SK-N-SH (cell line): Measurements from ENCODE around the gene KRT80. TPM values are rescaled to one million over a fixed set of nuclear protein-coding genes. Genes with fewer than 3 reads are reported as not detected.

ENCODE experiments used
- CTCF ChIA-PET: fragments of 300-600, 350-600 bp; formaldehyde crosslinking; extraction: SDS; loops from one replicate; lab custom pipeline; 2021; lab: Yijun Ruan, JAX
- POLR2A ChIA-PET: fragments of 350-600 bp; sonication (Branson Sonifier 250); formaldehyde crosslinking; extraction: SDS; loops from one replicate; lab custom pipeline; 2020; ENCODE audit warnings: antibody characterized with exemption, inconsistent platforms; lab: Yijun Ruan, JAX
- DNase-seq: peaks from one replicate; pipeline ENCODE4 v3.0.0; 2012
- H2AFZ ChIP-seq: fragments of 200-600 bp; sonication (generic); 2 replicates; pipeline ENCODE4 v1.8.1; 2016; ENCODE audit warnings: antibody characterized with exemption, mild to moderate bottlenecking, low read depth
- H3F3A ChIP-seq: fragments of 200-600 bp; sonication (generic); replicated peaks from 2 replicates; pipeline ENCODE3; 2016; ENCODE audit warnings: antibody characterized with exemption, mild to moderate bottlenecking; ENCODE audit not compliant: insufficient read depth
- H3K27ac ChIP-seq, 2 experiments: fragments of 200-500 bp in 1 of 2; fragments of 200-600 bp in 1 of 2; sonication (Bioruptor generic) in 1 of 2; sonication (generic), shearing (Covaris generic) in 1 of 2; 2 replicates each; pipeline versions ENCODE4 v1.5.1 to v1.6.1; 2014 to 2016; ENCODE audit warnings: low read depth in 2 of 2, inconsistent platforms in 1 of 2, low read length in 1 of 2, mild to moderate bottlenecking in 1 of 2, mixed read lengths in 1 of 2
- H3K27me3 ChIP-seq: fragments of 200-600 bp; sonication (generic), shearing (Covaris generic); 2 replicates; pipeline ENCODE4 v1.6.1; 2016; ENCODE audit warnings: mixed run types; ENCODE audit not compliant: insufficient read depth
- H3K36me3 ChIP-seq, 2 experiments: fragments of 200-500 bp in 1 of 2; fragments of 200-600 bp in 1 of 2; sonication (Bioruptor generic) in 1 of 2; sonication (generic) in 1 of 2; replicated peaks in 1 of 2; 2 replicates each; pipeline versions ENCODE3 to v1.5.1; 2014 to 2016; ENCODE audit warnings: low read length in 1 of 2, mild to moderate bottlenecking in 1 of 2; ENCODE audit not compliant: insufficient read depth in 2 of 2, control insufficient read depth in 1 of 2
- H3K4me1 ChIP-seq, 2 experiments: fragments of 200-500 bp in 1 of 2; fragments of 200-600 bp in 1 of 2; sonication (Bioruptor generic) in 1 of 2; sonication (generic), shearing (Covaris generic) in 1 of 2; 2 replicates each; pipeline versions ENCODE4 v1.5.1 to v1.6.1; 2014 to 2016; ENCODE audit warnings: low read depth in 1 of 2, low read length in 1 of 2, mixed run types in 1 of 2; ENCODE audit not compliant: insufficient read depth in 2 of 2, control insufficient read depth in 1 of 2
- H3K4me2 ChIP-seq: fragments of 200-600 bp; sonication (generic), shearing (Covaris generic); 2 replicates; pipeline ENCODE4 v1.6.1; 2017; ENCODE audit warnings: mixed run types
- H3K4me3 ChIP-seq, 2 experiments: fragments of 200-500 bp in 1 of 2; fragments of 200-600 bp in 1 of 2; sonication (Bioruptor generic) in 1 of 2; sonication (generic), shearing (Covaris generic) in 1 of 2; 2 replicates each; pipeline versions ENCODE4 v1.5.1 to v1.8.1; 2014 to 2016; ENCODE audit warnings: low read depth in 2 of 2, inconsistent platforms in 1 of 2, low read length in 1 of 2, mild to moderate bottlenecking in 1 of 2, mixed read lengths in 1 of 2, moderate library complexity in 1 of 2
- H3K79me2 ChIP-seq: fragments of 200-600 bp; sonication (generic); 2 replicates; pipeline ENCODE4 v1.8.1; 2017; ENCODE audit warnings: mild to moderate bottlenecking; ENCODE audit not compliant: insufficient read depth
- H3K9ac ChIP-seq: fragments of 200-600 bp; sonication (generic); 2 replicates; pipeline ENCODE4 v1.6.1; 2017; ENCODE audit warnings: mixed run types
- H3K9me2 ChIP-seq: fragments of 200-600 bp; sonication (generic); 2 replicates; pipeline ENCODE4 v1.6.1; 2017; ENCODE audit warnings: mixed run types
- H3K9me3 ChIP-seq: fragments of 200-600 bp; sonication (generic); 2 replicates; pipeline ENCODE4 v1.6.1; 2017; ENCODE audit warnings: mixed run types, mild to moderate bottlenecking, moderate library complexity
- H4K20me1 ChIP-seq: fragments of 200-600 bp; sonication (generic); 2 replicates; pipeline ENCODE4 v1.6.1; 2017; ENCODE audit warnings: mild to moderate bottlenecking, mixed run types; ENCODE audit not compliant: insufficient read depth
- CTCF ChIP-seq: fragments of 200-600 bp; sonication (generic); IDR thresholded peaks from 2 replicates; pipeline ENCODE4 v1.6.1; 2017; ENCODE audit warnings: antibody characterized with exemption, mild to moderate bottlenecking, moderate library complexity
- ELF1 ChIP-seq: IDR thresholded peaks from 2 replicates; pipeline ENCODE4 v1.4.0; 2012
- EP300 ChIP-seq, 2 experiments: IDR thresholded peaks; 2 replicates each; pipeline versions ENCODE4 v1.4.0 to v1.6.1; 2012; ENCODE audit warnings: borderline replicate concordance in 1 of 2, low read depth in 1 of 2, low read length in 1 of 2
- FOXJ3 ChIP-seq: sonication (generic); formaldehyde crosslinking; IDR thresholded peaks from 2 replicates; pipeline ENCODE4 v1.5.1; 2020; ENCODE audit warnings: mild to moderate bottlenecking, missing genetic modification reagents
- GATA2 ChIP-seq: sonication (generic); formaldehyde crosslinking; IDR thresholded peaks from 2 replicates; pipeline ENCODE4 v1.5.0; 2020; ENCODE audit warnings: mild to moderate bottlenecking, missing genetic modification reagents
- JUND ChIP-seq: IDR thresholded peaks from 2 replicates; pipeline ENCODE4 v1.4.0; 2012
- MEF2A ChIP-seq: IDR thresholded peaks from 2 replicates; pipeline ENCODE4 v1.4.0; 2012; ENCODE audit warnings: low read depth, borderline replicate concordance
- MXI1 ChIP-seq: IDR thresholded peaks from 2 replicates; pipeline ENCODE4 v1.6.1; 2012; ENCODE audit warnings: mild to moderate bottlenecking, low read depth, low read length, improper control_type of control experiment
- NFIC ChIP-seq: IDR thresholded peaks from 2 replicates; pipeline ENCODE4 v1.4.0; 2012; ENCODE audit warnings: borderline replicate concordance
- RCOR1 ChIP-seq: fragments of 150-350 bp; IDR thresholded peaks from 2 replicates; pipeline ENCODE4 v1.6.1; 2017; ENCODE audit warnings: antibody characterized with exemption, low read length
- RXRA ChIP-seq: IDR thresholded peaks from 2 replicates; pipeline ENCODE4 v1.4.0; 2012; ENCODE audit warnings: low read depth, mild to moderate bottlenecking, borderline replicate concordance
- TAF1 ChIP-seq: IDR thresholded peaks from 2 replicates; pipeline ENCODE4 v1.6.1; 2012; ENCODE audit warnings: low read depth, mild to moderate bottlenecking, low read length, moderate library complexity, borderline replicate concordance
- YY1 ChIP-seq: IDR thresholded peaks from 2 replicates; pipeline ENCODE4 v1.4.0; 2012; ENCODE audit warnings: low read depth, mild to moderate bottlenecking
- WGBS: methylation state at CpG from one replicate; pipeline ENCODE4 v1.1.6; 2017; ENCODE audit warnings: low lambda C conversion rate; 5-methylcytosine and 5-hydroxymethylcytosine counted together
- polyA plus RNA-seq, 3 experiments: library from polyadenylated mRNA; depleted of rRNA; stranded (reverse); fragments of >200 nt; gene quantifications; 2 replicates each; pipeline ENCODE4 v1.2.3, GENCODE V29; 2012

KRT80 gene
- polyA plus RNA-seq, 1 of the 3 experiments (the other 2 are of a cell fraction): 14.9 TPM

DNA sequence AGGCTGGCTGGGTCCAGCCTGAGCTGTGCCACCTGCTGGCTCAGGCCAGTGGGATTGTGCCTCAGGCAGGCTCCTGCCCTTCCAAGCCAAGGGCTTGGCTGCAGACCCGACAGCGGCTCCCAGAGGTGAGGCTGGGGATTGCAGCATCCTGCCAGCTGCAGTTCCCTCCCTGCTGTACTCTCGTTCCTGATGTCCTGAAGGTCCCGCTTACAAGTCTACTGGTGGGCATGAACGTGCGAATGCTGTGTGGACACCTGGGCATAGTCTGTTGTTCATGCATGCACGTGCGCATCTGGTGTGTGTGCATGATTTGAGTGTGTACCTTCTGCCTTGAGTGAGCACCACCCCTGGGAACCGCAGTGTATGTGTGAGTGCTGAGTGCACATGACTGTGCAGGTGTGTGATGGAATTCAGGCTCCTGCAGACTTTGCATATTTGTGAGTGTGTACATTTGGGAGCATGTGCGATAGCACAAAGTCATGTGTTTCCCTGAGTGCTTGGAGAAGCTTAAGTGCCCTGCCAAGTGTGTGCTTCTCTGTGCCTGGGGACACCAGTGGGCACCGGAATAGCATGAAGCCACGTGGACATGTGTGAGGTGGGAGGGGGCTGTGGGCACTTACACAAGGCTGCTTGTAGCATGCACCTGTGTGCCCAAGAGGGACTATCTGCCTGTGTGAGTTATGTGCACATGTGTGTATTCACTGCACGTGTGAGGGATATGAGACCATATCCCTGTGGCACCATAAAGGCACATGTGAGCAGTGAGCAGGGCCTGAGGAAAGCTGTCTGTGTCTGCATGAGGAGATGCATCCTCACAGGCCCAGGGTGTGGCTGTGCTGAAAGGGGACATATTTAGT, 22.0 kb upstream of the KRT80 start (continued):
- TF ChIP-seq MXI1 (peak; percentile 23; the same call in 1 of the 2 replicates), JUND (no peak), CTCF (peak; percentile 95), YY1 (no peak), TAF1 (no peak), EP300 (IDR thresholded peaks at IDR 0.05; ENCODE audit: borderline replicate concordance in 1 of 2, low read depth in 1 of 2, low read length in 1 of 2) (0 out of 4 replicates have a peak, but pooled peaks of 1 of the 2 experiments have one; percentile 32), RXRA (no peak), MEF2A (no peak), FOXJ3 (CRISPR knock-in tag) (no peak), RCOR1 (no peak; the same call in 1 of the 2 replicates), NFIC (no peak), ELF1 (no peak)

- Histone ChIP-seq H3K4me1 (peaks cover 15 to 74% of the 10 kb centered on the region in 2 experiments; a peak in 3 of 4 replicates), H3K9me3 (no peaks in the 10 kb centered on the region), H3K27ac (peak overlapping the region in 1 of 2 experiments; percentile 20; a peak in 1 of 4 replicates), H4K20me1 (no peaks in the 10 kb centered on the region), H3K4me3 (no peak overlapping the region; a peak in 1 of 4 replicates), H3K4me2 (no peak overlapping the region), H3K27me3 (no peaks in the 10 kb centered on the region), H3K79me2 (no peaks in the 10 kb centered on the region), H3F3A (peaks cover 7% of the 10 kb centered on the region), H3K9me2 (no peaks in the 10 kb centered on the region), H2AFZ (no peak overlapping the region), H3K9ac (no peak overlapping the region), H3K36me3 (no peaks in the 10 kb centered on the region)
- WGBS: 87% methylated on average over 9 of the region's 13 CpGs
- TF ChIP-seq NFIC (no peak), GATA2 (CRISPR knock-in tag) (peak; percentile 19; the same call in 1 of the 2 replicates)
- ChIA-PET CTCF (interaction anchor here (0.7 to 5.9 kb wide), 30 partner anchors 10 to 666 kb away, joined by 3 to 51 read pairs (median 6); partner anchors contain the start of gene KRT86), POLR2A (interaction anchor here (1.2 kb wide), 1 partner anchor 13 kb away, joined by 5 read pairs; no protein-coding TSS in a partner anchor)
- no peak for DNase-seq
Observed at GRCh38 chr12:52212701-52213563, 21.1 kb upstream of the KRT80 start.
